ENCODE results near the gene ACTBL2. TPM values are rescaled to one million over a fixed set of nuclear protein-coding genes. Genes with fewer than 3 reads are reported as not detected.
"Not testable (repeated sequence)": the region's sequence is repeated elsewhere in the genome, so short reads cannot be mapped to it uniquely, and the experiment has no call there.

ACTBL2 gene
- total RNA-seq, 1 experiment from 2014 or later: not detected

GRCh38 chr5:57468481-57469163 lies 14.0 kb downstream of the ACTBL2 start:
- Histone ChIP-seq H3K27me3 (replicated peaks; ENCODE audit: control insufficient read depth, insufficient read depth, low read length) (no peaks in the 10 kb centered on the region), H3K4me3 (ENCODE audit: low read depth, low read length) (no peak overlapping the region), H3K9me3 (no peaks in the 10 kb centered on the region), H3K36me3 (ENCODE audit: control insufficient read depth, insufficient read depth, low read length) (no peaks in the 10 kb centered on the region), H3K4me1 (peaks cover 5% of the 10 kb centered on the region; the same call in 1 of the 2 replicates)
- TF ChIP-seq CTCF (IDR thresholded peaks at IDR 0.05; ENCODE audit: insufficient read depth in 1 of 2, low read depth in 1 of 2, low read length in 1 of 2, severe bottlenecking in 1 of 2, unreplicated experiment in 1 of 2): no peak
- no peaks in the 10 kb centered on the region for H3K9me3 Mint-ChIP-seq (ENCODE audit: unreplicated experiment)
- no peaks in the 10 kb centered on the region for H3K36me3 Mint-ChIP-seq (ENCODE audit: insufficient read depth, unreplicated experiment)
- H3K4me3 Mint-ChIP-seq (ENCODE audit: unreplicated experiment): no peak overlapping the region
- no peaks in the 10 kb centered on the region for H3K27me3 Mint-ChIP-seq (ENCODE audit: insufficient read depth, unreplicated experiment)
- intact Hi-C loops (cut with micrococcal nuclease; ENCODE audit: unreplicated experiment): no loop called here
- CTCF ChIA-PET: no interaction called here
- H3K4me1 Mint-ChIP-seq (ENCODE audit: low read depth, unreplicated experiment): peaks cover 10% of the 10 kb centered on the region
- DNase-seq: no peak
- POLR2A ChIA-PET: no interaction called here
- BruUV-seq (replicated peaks): no TSS peak
- H3K27ac Mint-ChIP-seq (ENCODE audit: unreplicated experiment): no peak overlapping the region

- no peaks in the 10 kb centered on the region for H3K27me3 Mint-ChIP-seq (ENCODE audit: insufficient read depth, unreplicated experiment)
- ChIA-PET CTCF (no interaction called here), POLR2A (no interaction called here)
- Histone ChIP-seq H3K9me3 (no peaks in the 10 kb centered on the region), H3K36me3 (ENCODE audit: control insufficient read depth, insufficient read depth, low read length) (no peaks in the 10 kb centered on the region), H3K27me3 (replicated peaks; ENCODE audit: control insufficient read depth, insufficient read depth, low read length) (no peaks in the 10 kb centered on the region), H3K4me3 (ENCODE audit: low read depth, low read length) (no peak overlapping the region), H3K4me1 (peaks cover 5% of the 10 kb centered on the region; the same call in 1 of the 2 replicates)
- H3K4me1 Mint-ChIP-seq (ENCODE audit: low read depth, unreplicated experiment): peaks cover 10% of the 10 kb centered on the region
- no peak for TF ChIP-seq CTCF (IDR thresholded peaks at IDR 0.05; ENCODE audit: insufficient read depth in 1 of 2, low read depth in 1 of 2, low read length in 1 of 2, severe bottlenecking in 1 of 2, unreplicated experiment in 1 of 2)
- H3K4me3 Mint-ChIP-seq (ENCODE audit: unreplicated experiment): no peak overlapping the region
- H3K36me3 Mint-ChIP-seq (ENCODE audit: insufficient read depth, unreplicated experiment): no peaks in the 10 kb centered on the region
- no TSS peak for BruUV-seq (replicated peaks)
- no peak overlapping the region for H3K27ac Mint-ChIP-seq (ENCODE audit: unreplicated experiment)
- intact Hi-C loops (cut with micrococcal nuclease; ENCODE audit: unreplicated experiment): no loop called here
- no peaks in the 10 kb centered on the region for H3K9me3 Mint-ChIP-seq (ENCODE audit: unreplicated experiment)
- no peak for DNase-seq
Measured at GRCh38 chr5:57466544-57466943, 16.1 kb downstream of the ACTBL2 start.

- CTCF ChIA-PET; DNase-seq; H3K9me3 ChIP-seq; H3K4me3 ChIP-seq (ENCODE audit: low read depth, low read length); intact Hi-C loops (cut with micrococcal nuclease; ENCODE audit: unreplicated experiment); H3K4me3 Mint-ChIP-seq (ENCODE audit: unreplicated experiment); H3K27me3 ChIP-seq (replicated peaks; ENCODE audit: control insufficient read depth, insufficient read depth, low read length); H3K27ac Mint-ChIP-seq (ENCODE audit: unreplicated experiment); BruUV-seq (replicated peaks); H3K9me3 Mint-ChIP-seq (ENCODE audit: unreplicated experiment); POLR2A ChIA-PET; H3K36me3 ChIP-seq (ENCODE audit: control insufficient read depth, insufficient read depth, low read length); H3K27me3 Mint-ChIP-seq (ENCODE audit: insufficient read depth, unreplicated experiment); H3K36me3 Mint-ChIP-seq (ENCODE audit: insufficient read depth, unreplicated experiment): not testable (repeated sequence)
- H3K4me1 ChIP-seq: peaks cover 24% of the 10 kb centered on the region
- H3K4me1 Mint-ChIP-seq (ENCODE audit: low read depth, unreplicated experiment): peaks cover 16% of the 10 kb centered on the region
Measured at GRCh38 chr5:57460056-57460455, 22.6 kb downstream of the ACTBL2 start.
